Mesendoderm (in vitro differentiated cells): ENCODE results near the gene LAMC1.

Source experiments
- DNase-seq: peaks from one replicate; pipeline ENCODE4 v3.0.0; 2013
- H2AK5ac ChIP-seq: 2 replicates; pipeline ENCODE4 v1.6.1; 2013; ENCODE audit warnings: low read length, inconsistent platforms
- H2BK120ac ChIP-seq: 2 replicates; pipeline ENCODE4 v1.6.1; 2013; ENCODE audit warnings: low read depth, mild to moderate bottlenecking, low read length, moderate library complexity, mixed read lengths
- H2BK15ac ChIP-seq: replicated peaks from 2 replicates; pipeline ENCODE4 v1.6.1; 2013; ENCODE audit warnings: low read depth, mild to moderate bottlenecking, moderate library complexity
- H2BK5ac ChIP-seq: 2 replicates; pipeline ENCODE4 v1.6.1; 2013; ENCODE audit warnings: low read length, inconsistent platforms
- H3K18ac ChIP-seq: 2 replicates; pipeline ENCODE4 v1.6.1; 2013; ENCODE audit warnings: mild to moderate bottlenecking, low read length, mixed read lengths
- H3K23ac ChIP-seq: one replicate; pipeline ENCODE4 v1.6.1; 2013; ENCODE audit warnings: low read length
- H3K27ac ChIP-seq: 2 replicates; pipeline ENCODE4 v1.5.1; 2013; ENCODE audit warnings: low read depth, mild to moderate bottlenecking, inconsistent platforms, low read length, moderate library complexity
- H3K27me3 ChIP-seq: 2 replicates; pipeline ENCODE4 v1.6.1; 2013; ENCODE audit warnings: low read length, control low read depth, mild to moderate bottlenecking, inconsistent platforms; ENCODE audit not compliant: insufficient read depth, poor library complexity
- H3K36me3 ChIP-seq: 2 replicates; pipeline ENCODE4 v1.6.1; 2013; ENCODE audit warnings: low read length, inconsistent platforms; ENCODE audit not compliant: control insufficient read depth, insufficient read depth
- H3K4ac ChIP-seq: one replicate; pipeline ENCODE4 v1.6.1; 2013; ENCODE audit warnings: low read depth, mild to moderate bottlenecking, low read length, moderate library complexity
- H3K4me1 ChIP-seq: 2 replicates; pipeline ENCODE4 v1.6.1; 2013; ENCODE audit warnings: low read depth, low read length, inconsistent platforms; ENCODE audit not compliant: control insufficient read depth
- H3K4me2 ChIP-seq: 2 replicates; pipeline ENCODE4 v1.6.1; 2013; ENCODE audit warnings: low read length
- H3K4me3 ChIP-seq: 2 replicates; pipeline ENCODE4 v1.5.1; 2013; ENCODE audit warnings: mild to moderate bottlenecking, low read length
- H3K56ac ChIP-seq: one replicate; pipeline ENCODE4 v1.6.1; 2013; ENCODE audit warnings: low read length
- H3K79me1 ChIP-seq: 2 replicates; pipeline ENCODE4 v1.6.1; 2013; ENCODE audit warnings: low read length, inconsistent platforms
- H3K79me2 ChIP-seq: 2 replicates; pipeline ENCODE4 v1.6.1; 2013; ENCODE audit warnings: mild to moderate bottlenecking, low read length; ENCODE audit not compliant: control insufficient read depth, insufficient read depth
- H3K9ac ChIP-seq: 2 replicates; pipeline ENCODE4 v1.6.1; 2013; ENCODE audit warnings: low read length, inconsistent platforms
- H4K5ac ChIP-seq: one replicate; pipeline ENCODE4 v1.6.1; 2013; ENCODE audit warnings: low read length
- H4K8ac ChIP-seq: one replicate; pipeline ENCODE4 v1.6.1; 2013; ENCODE audit warnings: low read depth, mild to moderate bottlenecking, control low read depth, low read length, moderate library complexity
- WGBS: extraction: QIAGEN DNeasy Blood & Tissue Kit; methylation state at CpG from one replicate; pipeline ENCODE4 v1.1.7; 2013; ENCODE audit warnings: low lambda C conversion rate, missing lambda C conversion rate; ENCODE audit not compliant: insufficient coverage; ENCODE audit errors: extremely low coverage; 5-methylcytosine and 5-hydroxymethylcytosine counted together

LAMC1 gene

GRCh38 chr1:183139281-183139942 lies 116.2 kb downstream of the LAMC1 start:
- Histone ChIP-seq H3K4me3 (no peak overlapping the region), H3K4me2 (no peak overlapping the region), H3K9ac (no peak overlapping the region), H3K4ac (no peak overlapping the region), H3K79me1 (no peaks in the 10 kb centered on the region), H3K36me3 (peaks cover 8% of the 10 kb centered on the region), H3K56ac (no peak overlapping the region), H3K4me1 (no peaks in the 10 kb centered on the region), H3K23ac (no peak overlapping the region), H2BK5ac (no peak overlapping the region), H2AK5ac (no peak overlapping the region), H4K5ac (no peak overlapping the region), H3K18ac (no peak overlapping the region), H3K27me3 (no peaks in the 10 kb centered on the region), H3K27ac (no peak overlapping the region), H2BK120ac (no peak overlapping the region), H3K79me2 (no peaks in the 10 kb centered on the region), H2BK15ac (no peak overlapping the region), H4K8ac (no peak overlapping the region)
- no CpG with 5 or more reads among the region's 4 CpGs for WGBS
- no peak for DNase-seq

GRCh38 chr1:183140633-183141032 lies 117.4 kb downstream of the LAMC1 start:
- Histone ChIP-seq H2BK15ac (no peak overlapping the region), H2BK5ac (no peak overlapping the region), H3K4ac (no peak overlapping the region), H4K5ac (no peak overlapping the region), H3K79me2 (no peaks in the 10 kb centered on the region), H3K27me3 (no peaks in the 10 kb centered on the region), H3K4me1 (no peaks in the 10 kb centered on the region), H3K4me2 (no peak overlapping the region), H3K9ac (no peak overlapping the region), H3K36me3 (peaks cover 5% of the 10 kb centered on the region), H2AK5ac (no peak overlapping the region), H3K27ac (no peak overlapping the region), H3K56ac (no peak overlapping the region), H3K4me3 (no peak overlapping the region), H3K18ac (no peak overlapping the region), H4K8ac (no peak overlapping the region), H3K79me1 (no peaks in the 10 kb centered on the region), H2BK120ac (no peak overlapping the region), H3K23ac (no peak overlapping the region)
- no peak for DNase-seq

- H3K9ac ChIP-seq = no peak overlapping the region
- H3K4me2 ChIP-seq = no peak overlapping the region
- no CpG with 5 or more reads among the region's 2 CpGs for WGBS
- H4K8ac ChIP-seq = no peak overlapping the region
- H2BK120ac ChIP-seq = no peak overlapping the region
- no peak overlapping the region for H3K27ac ChIP-seq
- no peak overlapping the region for H2BK5ac ChIP-seq
- no peaks in the 10 kb centered on the region for H3K4me1 ChIP-seq
- no peak overlapping the region for H3K4ac ChIP-seq
- H2BK15ac ChIP-seq = no peak overlapping the region
- no peak overlapping the region for H2AK5ac ChIP-seq
- H3K18ac ChIP-seq = no peak overlapping the region
- no peak overlapping the region for H3K23ac ChIP-seq
- H3K79me2 ChIP-seq = no peaks in the 10 kb centered on the region
- no peak overlapping the region for H3K56ac ChIP-seq
- no peak overlapping the region for H3K4me3 ChIP-seq
- peaks cover 5% of the 10 kb centered on the region for H3K36me3 ChIP-seq
- H3K79me1 ChIP-seq = no peaks in the 10 kb centered on the region
- DNase-seq = no peak
- H3K27me3 ChIP-seq = no peaks in the 10 kb centered on the region
- no peak overlapping the region for H4K5ac ChIP-seq
Measured at GRCh38 chr1:183142171-183142570, 119.0 kb downstream of the LAMC1 start.

GRCh38 chr1:183143576-183144315 lies 120.5 kb downstream of the LAMC1 start:
- no CpG with 5 or more reads among the region's 7 CpGs for WGBS
- Histone ChIP-seq H3K18ac (no peak overlapping the region), H2BK5ac (no peak overlapping the region), H3K79me2 (no peaks in the 10 kb centered on the region), H3K9ac (no peak overlapping the region), H2BK15ac (no peak overlapping the region), H4K5ac (no peak overlapping the region), H3K23ac (no peak overlapping the region), H3K4me1 (no peaks in the 10 kb centered on the region), H4K8ac (no peak overlapping the region), H3K79me1 (no peaks in the 10 kb centered on the region), H3K36me3 (peaks cover 5% of the 10 kb centered on the region), H3K4me2 (no peak overlapping the region), H3K27me3 (no peaks in the 10 kb centered on the region), H3K27ac (no peak overlapping the region), H2AK5ac (no peak overlapping the region), H3K4ac (no peak overlapping the region), H2BK120ac (no peak overlapping the region), H3K4me3 (no peak overlapping the region), H3K56ac (no peak overlapping the region)
- no peak for DNase-seq

GRCh38 chr1:183144752-183145151 lies 121.5 kb downstream of the LAMC1 start:
- no peak overlapping the region for H2BK15ac ChIP-seq
- H2AK5ac ChIP-seq = no peak overlapping the region
- no peak overlapping the region for H3K9ac ChIP-seq
- no peaks in the 10 kb centered on the region for H3K4me1 ChIP-seq
- H3K23ac ChIP-seq = no peak overlapping the region
- H3K4ac ChIP-seq = no peak overlapping the region
- H4K5ac ChIP-seq = no peak overlapping the region
- H3K79me1 ChIP-seq = no peaks in the 10 kb centered on the region
- no peak overlapping the region for H4K8ac ChIP-seq
- WGBS = no CpG with 5 or more reads among the region's 3 CpGs
- H2BK120ac ChIP-seq = no peak overlapping the region
- no peak overlapping the region for H3K56ac ChIP-seq
- H3K27ac ChIP-seq = no peak overlapping the region
- H3K27me3 ChIP-seq = no peaks in the 10 kb centered on the region
- no peak for DNase-seq
- no peak overlapping the region for H2BK5ac ChIP-seq
- H3K79me2 ChIP-seq = no peaks in the 10 kb centered on the region
- H3K4me3 ChIP-seq = no peak overlapping the region
- H3K4me2 ChIP-seq = no peak overlapping the region
- peaks cover 5% of the 10 kb centered on the region for H3K36me3 ChIP-seq
- H3K18ac ChIP-seq = no peak overlapping the region

- Histone ChIP-seq H3K27ac (no peak overlapping the region), H2BK5ac (no peak overlapping the region)
Measured at GRCh38 chr1:183147735-183148134, 124.5 kb downstream of the LAMC1 start.

More at GRCh38 chr1:183147735-183148134, 124.5 kb downstream of the LAMC1 start:
- Histone ChIP-seq H2AK5ac (no peak overlapping the region), H3K4me2 (no peak overlapping the region), H3K4me1 (no peaks in the 10 kb centered on the region), H4K8ac (no peak overlapping the region), H4K5ac (no peak overlapping the region), H2BK120ac (no peak overlapping the region), H3K4ac (no peak overlapping the region), H3K23ac (no peak overlapping the region), H2BK15ac (no peak overlapping the region), H3K79me2 (no peaks in the 10 kb centered on the region), H3K4me3 (no peak overlapping the region), H3K56ac (no peak overlapping the region), H3K36me3 (no peaks in the 10 kb centered on the region), H3K27me3 (no peaks in the 10 kb centered on the region), H3K79me1 (no peaks in the 10 kb centered on the region), H3K9ac (no peak overlapping the region), H3K18ac (no peak overlapping the region)
- peak; percentile 36 for DNase-seq
- WGBS = no CpG with 5 or more reads among the region's 2 CpGs
